IMR-90 (cell line): ENCODE measurements around the gene RAB30.

ENCODE experiments used
- BHLHE40 ChIP-seq: fragments of 150-350 bp; IDR thresholded peaks from 2 replicates; pipeline ENCODE4 v1.6.1; 2016; ENCODE audit warnings: mild to moderate bottlenecking, low read depth, low read length
- CEBPB ChIP-seq: IDR thresholded peaks from 2 replicates; pipeline ENCODE4 v1.6.1; 2012; ENCODE audit warnings: low read depth, low read length, improper control_type of control experiment
- CTCF ChIP-seq: conservative IDR thresholded peaks from 2 replicates; pipeline ENCODE4 v1.5.1; 2012; ENCODE audit warnings: mild to moderate bottlenecking, low read depth, low read length, improper control_type of control experiment
- ELK1 ChIP-seq: fragments of 150-350 bp; IDR thresholded peaks from 2 replicates; pipeline ENCODE4 v1.6.1; 2016; ENCODE audit warnings: low read depth, mild to moderate bottlenecking, low read length, moderate library complexity, borderline replicate concordance
- FOS ChIP-seq: fragments of 150-350 bp; IDR thresholded peaks from 2 replicates; pipeline ENCODE4 v1.6.1; 2016; ENCODE audit warnings: low read depth, low read length
- MAFK ChIP-seq: IDR thresholded peaks from 2 replicates; pipeline ENCODE4 v1.6.1; 2012; ENCODE audit warnings: low read depth, low read length, improper control_type of control experiment
- POLR2A ChIP-seq: IDR thresholded peaks from 2 replicates; pipeline ENCODE4 v1.6.1; 2012; ENCODE audit warnings: mild to moderate bottlenecking, low read depth, low read length
- RAD21 ChIP-seq: IDR thresholded peaks from 2 replicates; pipeline ENCODE4 v1.6.1; 2012; ENCODE audit warnings: low read length, improper control_type of control experiment
- RFX5 ChIP-seq: IDR thresholded peaks from 2 replicates; pipeline ENCODE4 v1.8.0; 2012; ENCODE audit warnings: low read depth, mild to moderate bottlenecking, low read length, moderate library complexity
- SMC3 ChIP-seq: fragments of 150-350 bp; IDR thresholded peaks from 2 replicates; pipeline ENCODE4 v1.6.1; 2016; ENCODE audit warnings: low read depth, mild to moderate bottlenecking, antibody characterized with exemption, low read length, moderate library complexity
- USF2 ChIP-seq: fragments of 150-350 bp; IDR thresholded peaks from 2 replicates; pipeline ENCODE4 v1.6.1; 2017; ENCODE audit warnings: mild to moderate bottlenecking, antibody characterized with exemption, low read length, low read depth

GRCh38 chr11:82969811-82970210 lies 101.9 kb downstream of the RAB30 start:
- TF ChIP-seq USF2 = no peak
- TF ChIP-seq CTCF = no peak
- TF ChIP-seq POLR2A = no peak
- no peak for TF ChIP-seq RFX5
- TF ChIP-seq ELK1 = no peak
- TF ChIP-seq FOS = no peak
- TF ChIP-seq MAFK = no peak
- no peak for TF ChIP-seq BHLHE40
- TF ChIP-seq RAD21 = no peak
- no peak for TF ChIP-seq CEBPB
- no peak for TF ChIP-seq SMC3
